GM23338 (cell line): ENCODE measurements around the gene MCMBP. TPM values are rescaled to one million over a fixed set of nuclear protein-coding genes. Genes with fewer than 3 reads are reported as not detected.
A peak's percentile ranks its signal among the peaks of the same experiment; 100 is the strongest.

Experiments used
- ATAC-seq: fragments of 200-7000 bp; cut with Tn5 transposase; 3 replicates; pipeline ENCODE4 v1.9.1; 2020
- DNase-seq: peaks from one replicate; pipeline ENCODE4 v3.0.0-alpha.2; 2015; ENCODE audit warnings: low spot score
- H2AFZ ChIP-seq: fragments of 200-600 bp; sonication (generic); 2 replicates; pipeline ENCODE4 v1.8.0; 2016; ENCODE audit warnings: antibody characterized with exemption, mild to moderate bottlenecking, moderate library complexity
- H3F3A ChIP-seq: fragments of 200-600 bp; sonication (generic); replicated peaks from 2 replicates; pipeline ENCODE4 v1.8.0; 2017; ENCODE audit warnings: antibody characterized with exemption, mixed run types, low read depth
- H3K27ac ChIP-seq: fragments of 200-600 bp; sonication (generic); 2 replicates; pipeline ENCODE4 v1.6.1; 2016; ENCODE audit warnings: low read depth
- H3K27me3 ChIP-seq: fragments of 200-600 bp; sonication (generic); 2 replicates; pipeline ENCODE4 v1.8.0; 2016; ENCODE audit warnings: mild to moderate bottlenecking, mixed run types, moderate library complexity; ENCODE audit not compliant: insufficient read depth
- H3K36me3 ChIP-seq: fragments of 200-600 bp; sonication (generic); 2 replicates; pipeline ENCODE4 v1.8.0; 2016; ENCODE audit warnings: mild to moderate bottlenecking; ENCODE audit not compliant: insufficient read depth
- H3K4me1 ChIP-seq: fragments of 200-600 bp; sonication (generic); 2 replicates; pipeline ENCODE4 v1.8.0; 2016; ENCODE audit warnings: mild to moderate bottlenecking, moderate library complexity; ENCODE audit not compliant: insufficient read depth
- H3K4me2 ChIP-seq: fragments of 200-600 bp; sonication (generic); 2 replicates; pipeline ENCODE4 v1.7.1; 2017; ENCODE audit warnings: mixed run types
- H3K4me3 ChIP-seq: fragments of 200-600 bp; sonication (generic); 2 replicates; pipeline ENCODE4 v1.6.1; 2016; ENCODE audit warnings: mixed run types
- H3K79me2 ChIP-seq: fragments of 200-600 bp; sonication (generic); replicated peaks from 2 replicates; pipeline ENCODE4 v1.8.0; 2017; ENCODE audit warnings: mild to moderate bottlenecking; ENCODE audit not compliant: insufficient read depth
- H3K9me2 ChIP-seq: fragments of 200-600 bp; sonication (generic); 2 replicates; pipeline ENCODE4 v1.8.0; 2017; ENCODE audit not compliant: insufficient read depth
- H4K20me1 ChIP-seq: fragments of 200-600 bp; sonication (generic); replicated peaks from 2 replicates; pipeline ENCODE4 v1.8.0; 2017; ENCODE audit warnings: mild to moderate bottlenecking; ENCODE audit not compliant: insufficient read depth
- H3K27ac Mint-ChIP-seq: 2 replicates; pipeline ENCODE4 v1.8.0; 2020; ENCODE audit warnings: inconsistent platforms, mild to moderate bottlenecking, moderate library complexity, mixed read lengths
- H3K27me3 Mint-ChIP-seq: 3 replicates; pipeline ENCODE4 v1.8.0; 2022; ENCODE audit warnings: low read depth, mild to moderate bottlenecking, moderate library complexity, mixed read lengths, inconsistent platforms; ENCODE audit not compliant: insufficient read depth, poor library complexity
- H3K36me3 Mint-ChIP-seq: 3 replicates; pipeline ENCODE4 v1.8.0; 2021; ENCODE audit warnings: low read depth, mild to moderate bottlenecking, inconsistent platforms, moderate library complexity, mixed read lengths
- H3K4me1 Mint-ChIP-seq: 3 replicates; pipeline ENCODE4 v1.8.0; 2020; ENCODE audit warnings: mild to moderate bottlenecking, inconsistent platforms, mixed read lengths
- H3K4me3 Mint-ChIP-seq: 3 replicates; pipeline ENCODE4 v1.8.0; 2021; ENCODE audit warnings: moderate library complexity, mild to moderate bottlenecking, inconsistent platforms, mixed read lengths
- H3K9me3 Mint-ChIP-seq: 3 replicates; pipeline ENCODE4 v1.8.0; 2020; ENCODE audit warnings: moderate library complexity, mild to moderate bottlenecking, inconsistent platforms, mixed read lengths
- CREB1 ChIP-seq: fragments of 250-450 bp; sonication (Bioruptor Pico); IDR thresholded peaks from 2 replicates; pipeline ENCODE4 v1.5.0; 2020; ENCODE audit warnings: low read depth, mild to moderate bottlenecking, moderate library complexity
- ETS1 ChIP-seq: IDR thresholded peaks from 2 replicates; pipeline ENCODE4 v1.6.1; 2016; ENCODE audit warnings: antibody characterized with exemption
- EZH2phosphoT487 ChIP-seq: fragments of 200-600 bp; sonication (generic); IDR thresholded peaks from one replicate; pipeline ENCODE4 v1.8.1; 2018; ENCODE audit warnings: antibody characterized with exemption; ENCODE audit not compliant: unreplicated experiment
- JUNB ChIP-seq: IDR thresholded peaks from one replicate; pipeline ENCODE4 v1.6.1; 2016; ENCODE audit warnings: antibody characterized with exemption; ENCODE audit not compliant: unreplicated experiment
- NANOG ChIP-seq: IDR thresholded peaks from 2 replicates; pipeline ENCODE4 v1.6.1; 2016; ENCODE audit warnings: antibody characterized with exemption, borderline replicate concordance
- POLR2AphosphoS5 ChIP-seq: IDR thresholded peaks from 2 replicates; pipeline ENCODE4 v1.6.1; 2016; ENCODE audit warnings: antibody characterized with exemption, low read depth
- REST ChIP-seq: IDR thresholded peaks from one replicate; pipeline ENCODE4 v1.6.1; 2018; ENCODE audit warnings: antibody characterized with exemption; ENCODE audit not compliant: unreplicated experiment
- STAT1 ChIP-seq: IDR thresholded peaks from one replicate; pipeline ENCODE4 v1.6.1; 2016; ENCODE audit warnings: antibody characterized with exemption; ENCODE audit not compliant: unreplicated experiment
- ZNF331 ChIP-seq: fragments of 250-450 bp; sonication (Bioruptor Pico); IDR thresholded peaks from 2 replicates; pipeline ENCODE4 v1.5.0; 2020; ENCODE audit warnings: low read depth, mild to moderate bottlenecking, moderate library complexity
- ZNF462 ChIP-seq: fragments of 250-450 bp; sonication (Bioruptor Pico); IDR thresholded peaks from 2 replicates; pipeline ENCODE4 v1.5.0; 2020; ENCODE audit warnings: mild to moderate bottlenecking, moderate library complexity
- polyA plus RNA-seq: library from polyadenylated mRNA; unstranded; fragments of >200 nt; fragmentation: Nextera tagmentation; extraction: Ambion mirVana; gene quantifications from 2 replicates; pipeline ENCODE4 v1.2.1, GENCODE V29; 2016
- total RNA-seq: library from RNA; depleted of rRNA; stranded (reverse); fragments of >200 nt; shearing (Covaris generic); gene quantifications from 2 replicates; pipeline ENCODE4 v1.2.3, GENCODE V29; 2014

MCMBP gene
- total and polyA plus RNA-seq, 2 experiments from 2014 or later, result 30.9 to 76.6 TPM

- Histone ChIP-seq H3F3A (no peaks in the 10 kb centered on the region), H2AFZ (no peak overlapping the region), H4K20me1 (peaks cover 49% of the 10 kb centered on the region), H3K36me3 (peaks cover 16% of the 10 kb centered on the region), H3K79me2 (peaks cover 85% of the 10 kb centered on the region), H3K9me2 (no peaks in the 10 kb centered on the region), H3K4me3 (no peak overlapping the region), H3K27me3 (no peaks in the 10 kb centered on the region), H3K4me2 (no peak overlapping the region), H3K27ac (no peak overlapping the region), H3K4me1 (peaks cover 8% of the 10 kb centered on the region; the same call in 1 of the 2 replicates)
- no peak for TF ChIP-seq POLR2AphosphoS5
- no peak for TF ChIP-seq CREB1 (CRISPR knock-in tag)
- TF ChIP-seq STAT1, result no peak
- TF ChIP-seq NANOG, result no peak
- no peak overlapping the region for H3K4me3 Mint-ChIP-seq
- peaks cover 33% of the 10 kb centered on the region for H3K36me3 Mint-ChIP-seq
- no peak for DNase-seq
- H3K9me3 Mint-ChIP-seq, result no peaks in the 10 kb centered on the region
- H3K27me3 Mint-ChIP-seq, result peaks cover 2% of the 10 kb centered on the region
- H3K4me1 Mint-ChIP-seq, result peaks cover 13% of the 10 kb centered on the region
- no peak for ATAC-seq
- no peak overlapping the region; the same call in 1 of the 2 replicates for H3K27ac Mint-ChIP-seq
Measured at GRCh38 chr10:119896061-119896655, 23.5 kb upstream of the MCMBP start.

- DNase-seq (no peak), ATAC-seq (no peak)
- H3K4me3 Mint-ChIP-seq, result peak overlapping the region; percentile 93
- H3K79me2 ChIP-seq, result peaks cover 63% of the 10 kb centered on the region
- H3K9me3 Mint-ChIP-seq, result peaks cover 6% of the 10 kb centered on the region; the same call in 2 of the 3 replicates
- TF ChIP-seq REST (no peak), ZNF331 (no peak), CREB1 (CRISPR knock-in tag) (no peak), ETS1 (no peak), STAT1 (no peak), JUNB (no peak), ZNF462 (CRISPR knock-in tag) (no peak), EZH2phosphoT487 (no peak), POLR2AphosphoS5 (no peak)
- 0 out of 2 replicates have a peak overlapping the region, but pooled peaks have one; percentile 37 for H3K27ac Mint-ChIP-seq
- H2AFZ ChIP-seq, result no peak overlapping the region
- H3K36me3 Mint-ChIP-seq, result peaks cover 31% of the 10 kb centered on the region
- H3K4me2 ChIP-seq, result peak overlapping the region; percentile 99
- peaks cover 2% of the 10 kb centered on the region for H3K27me3 Mint-ChIP-seq
- H3K9me2 ChIP-seq, result no peaks in the 10 kb centered on the region
- H4K20me1 ChIP-seq, result peaks cover 41% of the 10 kb centered on the region
- H3F3A ChIP-seq, result no peaks in the 10 kb centered on the region
- H3K27ac ChIP-seq, result no peak overlapping the region
- peaks cover 8% of the 10 kb centered on the region; the same call in 1 of the 2 replicates for H3K4me1 ChIP-seq
- 0 out of 2 replicates have a peak, but pooled peaks cover 7% of the 10 kb centered on the region for H3K36me3 ChIP-seq
- H3K4me3 ChIP-seq, result peak overlapping the region; percentile 99
- H3K4me1 Mint-ChIP-seq, result peaks cover 17% of the 10 kb centered on the region
- H3K27me3 ChIP-seq, result no peaks in the 10 kb centered on the region
Measured at GRCh38 chr10:119893845-119894427, 21.3 kb upstream of the MCMBP start.
